NCI-H1092 treated with DMSO at 0.1 percent for 48 hours (cell line): ENCODE measurements around the gene CTU2.
A peak's percentile ranks its signal among the peaks of the same experiment; 100 is the strongest.

Experiments used
- DNase-seq: peaks from one replicate; lab custom pipeline; 2025; lab: John Stamatoyannopoulos, UW

The CTU2 gene

DNA sequence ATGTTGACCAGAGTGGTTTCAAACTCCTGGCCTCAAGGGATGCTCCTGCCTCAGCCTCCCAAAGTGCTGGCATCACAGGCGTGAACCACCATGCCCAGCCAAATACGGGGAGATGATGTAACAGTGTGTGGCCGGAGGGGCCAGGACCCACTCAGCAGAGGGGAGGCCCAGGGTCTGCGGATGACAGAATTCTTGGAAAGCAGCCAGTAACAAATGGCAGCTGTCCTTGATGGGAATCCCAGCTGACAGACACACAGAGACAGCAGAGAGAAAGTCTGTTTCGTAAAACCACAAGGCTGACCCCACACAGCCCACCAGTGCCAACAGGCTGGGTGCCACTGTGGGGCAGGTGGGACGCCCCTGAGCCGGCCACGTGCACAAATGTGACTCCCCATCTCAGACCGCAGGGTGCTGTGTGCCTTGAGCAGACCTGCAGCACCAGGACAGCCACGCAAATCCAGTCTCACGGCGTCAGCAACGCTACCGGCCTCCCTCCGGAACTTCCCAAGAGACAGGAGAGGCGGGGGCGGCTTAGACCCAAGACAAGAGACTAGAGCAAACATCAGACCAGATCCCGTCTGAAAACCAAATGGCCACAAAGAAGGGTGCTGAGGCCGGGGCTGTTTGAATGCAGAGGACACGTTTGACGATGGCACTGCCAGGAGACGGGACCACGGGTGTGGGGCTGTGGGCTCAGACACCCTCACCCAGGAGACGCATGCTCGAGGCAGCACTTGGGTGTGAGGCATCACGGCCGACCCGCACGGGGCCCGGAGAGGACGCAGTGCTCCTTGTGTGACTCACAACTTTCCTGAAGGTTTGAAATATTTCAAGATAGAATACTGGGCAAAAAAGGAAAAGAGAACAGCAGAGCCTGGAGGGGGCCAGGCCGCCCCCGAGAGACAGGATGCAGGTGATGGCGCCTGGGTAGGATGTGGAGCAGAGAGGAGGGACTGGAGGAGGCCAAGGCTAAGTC is 24.6 kb downstream of the CTU2 start:
- peak; percentile 9 for DNase-seq

DNA sequence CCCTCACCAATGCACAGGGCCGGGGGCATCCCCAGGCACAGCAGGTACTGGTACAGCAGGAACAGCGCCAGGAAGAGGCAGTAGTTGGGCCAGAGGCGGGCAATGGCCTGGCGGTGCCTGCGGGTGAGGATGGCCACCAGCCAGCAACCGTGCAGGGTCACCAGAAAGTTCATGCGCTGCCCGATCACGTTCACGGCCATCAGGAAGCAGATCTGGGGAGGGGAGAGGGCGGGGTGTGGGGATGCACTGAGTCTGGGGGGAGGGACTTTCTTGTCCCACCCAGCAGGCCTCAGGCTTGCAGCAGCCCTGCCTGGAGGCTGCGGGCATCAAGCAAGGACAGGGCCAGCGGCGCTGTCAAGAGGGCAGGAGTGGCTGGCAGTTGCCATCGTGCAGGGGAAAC is 25.4 kb downstream of the CTU2 start:
- DNase-seq: no peak

DNA sequence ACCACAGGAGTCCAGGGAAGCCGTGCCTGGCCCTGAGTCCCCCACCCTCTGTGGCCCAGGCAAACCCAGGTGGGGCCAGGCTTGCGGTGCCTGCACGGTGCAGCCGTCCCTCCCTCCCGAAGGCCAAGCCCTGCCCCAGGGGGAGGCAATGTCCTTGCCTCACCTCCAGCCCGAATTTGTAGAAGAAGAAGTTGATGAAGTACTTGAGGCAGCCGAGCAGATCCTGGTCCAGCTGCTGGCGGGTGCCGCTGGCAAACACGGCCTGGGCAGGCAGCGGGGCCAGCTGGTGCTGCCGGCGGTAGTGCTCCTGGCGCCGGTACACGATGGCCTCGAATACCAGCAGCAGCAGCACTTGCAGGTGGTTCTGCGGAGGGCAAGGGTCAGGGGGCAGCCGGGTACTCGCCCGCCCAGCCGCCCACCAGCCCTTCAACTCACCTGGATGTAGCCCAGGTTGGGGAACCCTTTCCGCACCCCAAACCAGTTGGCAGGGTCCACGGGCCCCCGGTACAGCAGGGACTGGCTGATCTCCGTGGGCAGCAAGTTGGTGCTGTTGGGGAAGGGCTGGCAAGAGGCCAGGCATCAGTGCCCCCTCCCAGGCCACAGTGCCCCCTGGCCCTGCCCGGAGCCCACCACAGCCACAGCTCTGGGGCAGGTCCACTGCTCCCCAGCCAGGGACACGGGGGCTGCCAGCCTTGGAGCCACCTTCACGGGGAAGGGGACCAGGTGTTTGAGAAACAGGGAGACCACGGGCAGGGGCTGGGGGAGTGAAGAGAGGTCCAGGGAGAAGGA is 26.1 kb downstream of the CTU2 start:
- peak; percentile 36 for DNase-seq

DNA sequence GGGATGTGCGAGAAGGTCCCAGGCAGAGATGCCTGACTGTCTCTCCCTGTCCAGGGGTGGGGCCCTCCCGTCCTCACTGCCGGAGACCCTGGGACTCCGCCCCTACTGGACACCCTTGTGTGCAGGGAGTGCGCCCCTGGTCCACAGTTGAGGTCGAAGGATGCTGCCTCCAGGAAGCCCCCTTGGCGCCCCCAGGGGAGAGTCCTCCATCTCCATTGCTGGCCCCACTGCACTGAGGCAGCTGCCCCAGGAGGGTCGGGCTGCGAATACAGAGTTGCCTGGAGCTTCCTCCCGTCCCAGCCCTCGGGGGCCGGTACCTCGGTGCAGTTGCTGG is 26.6 kb downstream of the CTU2 start:
- DNase-seq: no peak

DNA sequence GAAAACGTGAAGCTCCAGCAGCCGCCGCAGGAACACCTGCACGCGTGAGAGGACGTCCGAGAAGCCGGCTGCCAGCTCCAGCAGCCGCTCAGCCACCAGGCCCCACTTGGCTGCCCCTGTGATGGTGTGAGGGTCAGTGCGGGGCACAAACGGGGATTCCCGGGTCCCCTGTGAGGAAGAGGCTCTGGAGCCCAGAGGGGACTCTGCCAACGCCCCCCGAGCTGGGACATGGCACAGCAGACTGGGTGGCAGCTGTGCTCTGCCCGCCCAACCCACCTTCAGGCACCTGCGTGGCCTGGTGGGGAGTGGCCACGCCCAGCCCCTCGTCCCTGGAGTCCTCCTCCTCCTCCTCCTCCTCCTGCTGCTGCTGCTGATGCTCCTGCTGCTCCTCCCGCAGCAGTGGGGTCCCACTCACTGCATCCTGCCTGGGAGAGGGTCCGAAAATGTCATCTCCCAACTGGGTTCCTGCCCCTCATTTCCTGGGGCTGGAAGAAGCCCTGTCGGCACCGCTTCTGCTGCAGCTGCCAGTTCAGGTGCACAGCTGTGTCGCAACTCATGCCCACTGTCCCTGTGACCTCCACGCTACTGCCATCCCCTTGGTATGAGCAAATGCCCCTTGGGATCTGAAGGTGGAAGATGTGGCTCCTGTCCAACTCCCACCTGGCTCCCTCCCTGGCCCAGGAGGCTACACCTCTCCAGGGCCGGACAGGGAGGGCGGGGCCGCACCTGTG is 27.5 kb downstream of the CTU2 start:
- DNase-seq: no peak

DNA sequence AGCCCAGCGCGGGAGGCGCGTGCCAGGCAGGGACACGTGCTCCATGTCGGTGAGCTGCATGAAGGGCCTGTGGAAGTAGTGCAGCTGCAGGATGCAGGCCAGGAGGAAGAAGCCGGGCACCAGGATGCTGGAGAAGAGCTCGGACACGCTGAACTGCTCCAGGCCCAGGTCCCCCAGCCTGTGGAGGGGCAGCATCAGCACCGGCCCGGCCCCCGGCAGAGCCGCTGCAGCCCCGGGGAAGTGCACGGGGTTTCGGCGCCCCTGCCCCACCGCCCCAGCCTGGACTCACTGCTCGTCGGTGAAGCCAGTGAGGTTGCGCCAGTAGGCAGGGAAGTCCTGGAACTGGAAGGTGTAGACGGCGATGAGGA is 28.0 kb downstream of the CTU2 start:
- no peak for DNase-seq

DNA sequence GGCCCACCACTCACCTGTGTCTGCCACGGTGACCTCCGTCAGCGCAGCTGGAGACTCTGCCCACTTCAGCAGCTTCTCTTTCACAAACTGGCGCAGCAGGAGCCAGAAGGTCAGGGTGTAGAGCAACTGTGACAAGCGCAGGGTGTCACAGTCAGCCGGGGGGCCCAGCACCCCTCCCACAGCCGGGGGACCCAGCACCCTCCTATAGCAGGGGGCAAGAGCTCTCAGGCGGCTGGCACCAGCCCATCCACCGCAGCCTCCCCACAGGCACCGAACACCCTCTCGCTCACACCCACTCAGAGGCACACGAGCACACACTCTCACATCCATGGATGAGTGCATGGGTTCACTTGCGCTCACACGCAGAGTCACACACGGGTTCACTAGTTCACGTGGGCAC is 28.8 kb downstream of the CTU2 start:
- DNase-seq: no peak

DNA sequence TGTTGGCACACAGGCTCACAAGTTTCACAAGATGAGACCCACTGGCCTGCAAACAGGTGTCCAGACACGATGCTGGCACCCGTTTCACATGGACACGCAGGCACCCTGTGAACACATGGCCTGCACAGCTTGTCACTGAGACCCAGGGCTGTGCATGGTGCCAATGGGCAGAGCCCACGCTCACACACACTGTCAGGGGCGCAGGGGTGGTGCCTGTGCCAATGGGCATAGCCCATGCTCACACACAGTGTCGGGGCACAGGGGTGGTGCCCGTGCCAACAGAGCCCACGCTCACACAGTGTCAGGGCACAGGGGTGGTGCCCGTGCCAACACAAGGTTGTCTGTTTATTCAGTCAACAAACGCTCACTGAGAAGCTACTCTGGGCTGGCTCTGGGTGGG is 29.3 kb downstream of the CTU2 start:
- DNase-seq: no peak

DNA sequence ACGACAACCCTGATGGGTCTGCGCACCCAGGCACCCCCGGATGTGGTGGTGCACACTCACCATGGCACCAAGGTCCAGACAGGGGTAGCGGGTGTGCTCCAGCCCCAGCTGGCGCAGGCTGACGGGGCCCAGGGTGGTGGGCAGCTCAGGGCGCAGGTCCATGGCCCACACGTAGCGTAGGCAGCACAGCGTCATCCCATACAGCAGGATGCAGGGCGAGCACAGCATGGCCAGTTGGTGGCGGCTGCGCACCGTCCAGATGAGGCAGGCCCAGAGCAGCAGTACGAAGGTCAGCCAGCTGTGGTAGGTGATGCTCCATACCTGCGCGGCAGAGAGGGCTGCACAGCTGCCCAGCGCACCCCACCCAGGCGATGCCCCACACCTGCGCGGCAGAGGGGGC is 29.8 kb downstream of the CTU2 start:
- DNase-seq: no peak

DNA sequence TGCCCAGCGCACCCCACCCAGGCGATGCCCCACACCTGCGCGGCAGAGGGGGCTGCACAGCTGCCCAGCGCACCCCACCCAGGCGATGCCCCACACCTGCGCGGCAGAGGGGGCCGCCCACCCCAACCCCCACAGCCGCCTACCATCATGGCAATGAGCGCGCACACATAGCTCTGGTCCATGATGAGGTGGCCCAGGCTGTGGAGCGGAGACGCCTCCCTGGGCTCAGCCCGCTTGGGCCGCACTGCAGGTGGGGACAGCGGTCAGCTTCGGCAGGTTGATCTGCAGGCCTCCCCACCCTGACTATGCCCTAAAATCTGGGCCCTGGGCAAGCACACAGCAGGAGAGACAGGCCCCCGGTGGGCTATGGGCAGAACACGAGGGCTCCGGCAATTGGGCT is 30.2 kb downstream of the CTU2 start:
- DNase-seq: no peak

DNA sequence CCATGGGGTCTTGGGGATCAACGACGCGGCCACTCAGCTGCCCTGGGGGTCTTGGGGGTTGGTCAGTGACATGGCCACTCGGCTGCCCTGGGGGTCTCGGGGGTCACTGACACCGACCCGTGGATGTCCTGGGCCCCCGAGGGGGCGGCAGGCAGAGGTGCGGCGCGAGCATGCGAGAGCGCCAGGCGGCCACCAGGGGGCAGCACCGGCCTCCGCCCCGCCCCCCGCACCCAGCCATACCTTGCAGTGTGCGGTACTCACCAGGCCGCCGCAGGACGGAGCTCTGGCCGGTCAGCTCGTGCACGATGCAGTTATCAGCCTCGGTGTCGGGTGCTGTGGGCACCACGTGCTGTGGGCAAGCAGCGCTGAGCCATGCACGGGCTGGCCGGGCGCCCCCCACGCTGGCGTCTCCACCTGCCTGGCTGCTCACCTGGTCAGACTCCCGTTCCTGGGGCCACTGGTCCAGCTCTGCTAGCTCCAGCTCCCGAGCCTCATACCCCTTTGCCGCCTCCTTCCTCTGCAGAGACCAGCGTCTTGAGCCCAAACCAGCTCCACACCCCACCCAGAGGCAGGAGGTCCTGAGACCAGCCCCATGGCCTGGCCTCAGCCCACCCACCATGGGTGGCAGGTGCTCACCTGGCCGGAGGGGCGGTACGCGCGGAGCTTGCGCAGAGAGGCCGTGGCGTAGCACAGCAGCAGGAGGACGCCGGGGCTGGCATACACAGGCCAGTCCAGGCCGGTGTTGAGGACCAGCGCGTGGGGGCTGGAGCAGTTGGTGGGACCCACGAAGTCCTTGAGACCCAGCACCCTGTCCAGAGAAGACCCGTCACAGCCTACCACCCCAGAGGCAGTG is 31.2 kb downstream of the CTU2 start:
- peak; percentile 16 for DNase-seq

DNA sequence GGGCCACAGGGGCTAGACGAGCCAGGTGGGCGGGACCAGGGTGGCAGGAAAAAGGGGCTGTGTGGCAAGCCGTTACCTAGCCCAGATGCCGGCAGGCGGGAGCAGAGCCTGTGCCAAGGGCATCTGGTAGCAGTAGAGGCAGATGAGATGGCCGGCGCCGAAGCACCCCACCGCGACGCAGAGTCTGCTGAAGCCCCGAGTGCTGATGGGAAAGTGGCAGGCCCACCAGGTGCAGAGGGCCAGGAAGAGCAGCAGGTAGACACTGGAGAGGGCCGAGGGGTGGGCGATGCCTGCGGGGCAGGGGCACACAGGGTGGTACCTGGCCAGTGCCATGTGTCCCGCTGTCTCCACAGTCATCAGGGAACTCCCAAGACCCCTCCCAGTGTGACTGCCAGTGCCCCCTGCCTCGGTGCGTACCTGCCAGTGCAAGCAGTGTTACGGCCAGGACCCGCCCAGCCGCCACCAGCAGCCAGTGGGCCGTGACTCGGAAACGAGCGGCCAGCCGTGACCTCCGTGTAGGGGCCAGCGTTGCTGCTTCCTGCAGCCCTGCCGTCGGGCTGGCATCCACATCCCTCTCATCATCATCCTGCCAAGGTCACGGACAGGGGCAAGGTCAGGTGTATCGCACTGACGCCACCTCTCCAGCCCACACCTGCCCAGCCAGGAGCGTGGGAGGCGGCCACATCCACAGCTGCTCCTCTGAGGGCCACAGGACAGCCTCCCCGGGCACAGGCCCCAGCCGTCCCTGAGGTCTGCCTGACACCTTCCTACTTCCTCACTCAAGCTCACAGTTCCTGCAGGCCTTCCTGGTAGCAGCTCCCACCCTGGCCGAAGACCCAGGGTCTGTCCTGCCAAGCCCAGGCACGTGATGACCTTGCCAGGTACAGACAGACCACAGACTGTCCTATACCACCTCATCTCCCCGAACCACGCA is 32.1 kb downstream of the CTU2 start:
- no peak for DNase-seq

DNA sequence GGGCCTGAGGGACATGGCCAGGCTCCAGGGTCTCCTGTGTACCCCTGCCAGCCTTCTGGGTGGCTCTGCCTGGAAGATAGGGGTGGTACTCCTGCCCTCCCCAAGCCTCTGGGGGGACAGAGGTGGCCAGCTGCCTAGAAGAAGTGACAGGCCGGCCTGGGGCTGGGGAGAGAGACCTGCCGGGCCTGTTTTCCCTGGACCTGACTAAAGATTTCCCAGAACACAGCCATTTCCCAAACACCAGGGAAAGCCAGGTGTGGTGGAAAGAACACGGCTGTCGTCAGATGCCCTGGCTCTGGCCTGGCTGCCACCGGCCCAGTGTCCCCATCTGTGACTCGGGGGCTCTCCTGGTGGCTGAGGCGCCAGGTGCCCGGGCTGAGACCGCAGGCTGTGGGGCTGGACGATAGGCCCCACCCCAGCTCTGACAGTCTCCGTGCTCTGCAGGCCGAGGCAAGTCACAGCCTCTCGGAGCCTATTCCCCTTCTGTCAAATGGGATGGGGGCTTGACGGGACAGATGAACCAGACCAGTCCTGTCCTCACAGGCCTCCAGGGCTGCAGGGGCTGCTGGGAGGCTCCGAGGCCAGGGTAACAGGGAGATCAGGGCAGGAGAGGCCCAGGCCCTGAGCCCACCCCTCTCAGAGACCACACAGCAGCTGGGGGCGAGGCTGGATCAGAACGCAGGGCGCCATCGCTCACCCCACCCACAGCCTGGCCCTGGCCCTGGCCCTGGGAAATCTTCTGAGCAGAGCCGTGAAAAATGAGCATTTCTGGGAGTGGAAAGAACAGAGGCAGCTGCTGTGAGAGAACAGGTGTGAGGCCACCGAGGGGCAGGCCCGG is 33.1 kb downstream of the CTU2 start:
- no peak for DNase-seq

DNA sequence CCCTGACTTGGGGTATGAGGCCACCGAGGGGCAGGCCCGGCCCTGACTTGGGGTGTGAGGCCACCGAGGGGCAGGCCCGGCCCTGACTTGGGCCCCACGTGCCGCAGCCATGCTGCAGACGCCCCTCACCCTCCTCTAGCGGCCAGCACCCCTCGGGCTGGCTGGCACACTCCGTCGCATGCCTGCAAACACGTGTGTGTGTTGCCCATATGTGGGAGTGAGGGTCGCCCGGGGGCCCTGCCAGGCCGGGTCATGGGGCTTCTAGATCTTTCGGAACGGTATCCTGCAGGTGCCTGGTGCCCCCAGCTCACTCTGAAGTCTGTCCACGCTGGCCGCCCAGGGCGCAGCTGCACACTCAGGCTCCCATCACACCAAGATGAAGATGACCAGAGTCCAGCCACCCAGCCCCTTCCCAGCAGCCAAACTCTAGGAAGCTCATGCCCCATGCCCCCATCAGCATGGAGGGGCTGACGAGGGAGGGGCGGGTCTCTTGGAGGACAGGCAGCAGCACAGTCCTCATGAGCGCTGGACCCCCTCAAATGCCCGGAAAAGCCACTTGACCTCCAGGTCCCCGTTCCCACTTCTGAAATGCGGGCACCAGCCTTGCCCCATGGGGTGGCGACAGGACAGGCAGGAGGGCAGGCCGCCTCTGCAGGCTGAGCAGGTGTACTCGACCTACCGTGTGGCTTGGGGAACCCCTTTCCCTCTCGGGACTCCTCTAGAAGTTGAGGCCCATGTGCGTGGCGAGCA is 33.8 kb downstream of the CTU2 start:
- DNase-seq: no peak

DNA sequence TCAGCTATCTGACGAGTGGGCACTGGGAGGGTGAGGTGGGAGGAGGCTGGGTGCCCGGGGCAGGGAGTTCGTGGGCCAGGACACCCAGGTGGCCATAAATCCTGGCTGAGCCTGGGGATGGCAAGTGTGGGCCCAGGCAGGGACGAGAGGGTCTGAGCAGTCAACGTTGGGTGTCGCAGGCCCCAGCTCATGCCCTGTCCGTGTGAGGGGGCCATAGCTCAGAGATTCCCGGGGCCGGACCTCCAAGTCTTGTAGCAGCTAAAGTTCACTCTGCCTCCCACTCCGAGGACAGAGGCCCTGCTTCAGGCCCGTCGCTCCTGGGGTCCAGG is 34.4 kb downstream of the CTU2 start:
- DNase-seq: no peak

DNA sequence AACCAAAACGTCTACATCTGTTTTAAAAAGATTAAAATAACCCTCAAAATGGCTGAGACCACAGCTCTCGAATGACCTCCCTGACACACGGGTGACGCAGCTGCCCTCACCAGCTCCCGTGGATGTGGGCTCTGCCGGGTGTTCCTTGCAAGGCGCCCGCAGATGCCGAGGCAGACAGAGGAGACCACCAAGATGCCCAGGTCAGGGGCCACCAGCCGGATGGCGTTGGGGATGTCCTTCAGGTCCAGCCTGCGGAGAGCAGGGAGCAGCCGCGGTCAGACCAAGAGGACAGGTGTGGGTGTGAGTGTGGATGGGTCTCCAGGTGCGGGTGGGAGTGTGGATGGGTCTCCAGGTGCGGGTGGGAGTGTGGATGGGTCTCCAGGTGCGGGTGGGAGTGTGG is 35.1 kb downstream of the CTU2 start:
- no peak for DNase-seq

DNA sequence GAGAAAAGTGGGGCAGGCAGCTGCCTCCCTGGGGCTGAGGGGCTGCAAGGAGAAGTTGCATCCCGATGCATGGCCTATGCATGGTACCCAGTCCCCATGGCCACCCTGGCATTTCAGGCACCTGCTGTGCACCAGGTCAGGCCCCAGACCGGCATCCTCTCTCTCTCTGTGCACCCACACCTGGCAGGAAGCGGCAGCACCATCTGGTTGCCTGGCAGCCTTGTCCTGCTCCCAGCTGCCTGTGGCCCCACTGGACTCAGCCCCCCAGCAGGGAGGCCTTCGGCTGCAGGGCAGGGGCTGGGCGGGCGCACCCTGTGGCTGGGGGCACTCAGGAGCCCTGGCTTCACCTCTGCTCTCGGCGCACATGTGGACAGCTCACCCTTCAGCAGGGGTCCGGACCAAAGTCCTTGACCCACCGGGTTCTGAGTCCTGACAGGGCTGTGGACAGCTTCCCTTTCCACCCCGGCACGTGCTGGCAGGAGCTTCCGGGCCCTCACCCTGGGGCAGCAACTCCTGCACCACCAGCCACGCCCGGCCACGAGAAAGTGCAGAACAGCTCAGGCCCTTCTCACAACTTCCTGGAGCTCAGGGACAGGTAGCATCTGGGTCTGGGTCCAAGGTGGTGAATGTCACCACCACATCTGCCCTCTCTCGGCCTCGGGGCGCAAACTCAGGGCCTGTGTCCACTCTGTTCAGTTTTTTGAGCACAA is 36.7 kb downstream of the CTU2 start:
- DNase-seq: no peak
